Keratinocyte (primary cell): ENCODE measurements around the gene DMD. TPM values are rescaled to one million over a fixed set of nuclear protein-coding genes. Genes with fewer than 3 reads are reported as not detected.

Experiments used
- DNase-seq: peaks from one replicate; pipeline ENCODE4 v3.0.0-alpha.2; 2011; ENCODE audit warnings: low read depth, missing footprints, low spot score
- FAIRE-seq: peaks from 2 replicates; lab custom pipeline; 2011; peaks lifted over from hg19 to GRCh38; lab: Jason Lieb, UNC
- H2AFZ ChIP-seq: 2 replicates; pipeline ENCODE4 v1.6.0; 2012; ENCODE audit warnings: low read length, control low read depth, inconsistent platforms; ENCODE audit not compliant: control insufficient read depth
- H3K27ac ChIP-seq: 2 replicates; pipeline ENCODE4 v1.5.1; 2011; ENCODE audit warnings: low read length; ENCODE audit not compliant: control insufficient read depth, insufficient read depth
- H3K27me3 ChIP-seq: 3 replicates; pipeline ENCODE4 v1.6.0; 2011; ENCODE audit warnings: low read length; ENCODE audit not compliant: control insufficient read depth, insufficient read depth; ENCODE audit errors: extremely low read depth
- H3K36me3 ChIP-seq, 2 experiments: 2 replicates in 1 of 2; 3 replicates in 1 of 2; pipeline ENCODE4 v1.5.1; 2011; ENCODE audit warnings: low read length in 2 of 2, mild to moderate bottlenecking in 1 of 2; ENCODE audit not compliant: control insufficient read depth in 2 of 2, insufficient read depth in 2 of 2; ENCODE audit errors: extremely low read depth in 1 of 2
- H3K4me1 ChIP-seq: 3 replicates; pipeline ENCODE4 v1.5.1; 2011; ENCODE audit warnings: low read length; ENCODE audit not compliant: control insufficient read depth, insufficient read depth; ENCODE audit errors: extremely low read depth
- H3K4me2 ChIP-seq: 3 replicates; pipeline ENCODE4 v1.6.0; 2011; ENCODE audit warnings: low read depth, low read length; ENCODE audit not compliant: control insufficient read depth, insufficient read depth; ENCODE audit errors: extremely low read depth
- H3K4me3 ChIP-seq, 3 experiments: fragments of 200-600 bp in 1 of 3; sonication (generic) in 1 of 3; 2 replicates in 2 of 3; 3 replicates in 1 of 3; pipeline ENCODE4 v1.5.1; 2011 to 2016; ENCODE audit warnings: low read length in 3 of 3, mild to moderate bottlenecking in 3 of 3, control low read depth in 2 of 3, inconsistent platforms in 1 of 3, low read depth in 1 of 3, mixed read lengths in 1 of 3, mixed run types in 1 of 3, moderate library complexity in 1 of 3; ENCODE audit not compliant: control insufficient read depth in 2 of 3, insufficient read depth in 2 of 3; ENCODE audit errors: extremely low read depth in 1 of 3
- H3K79me2 ChIP-seq: 2 replicates; pipeline ENCODE4 v1.6.0; 2012; ENCODE audit warnings: low read length; ENCODE audit not compliant: control insufficient read depth, insufficient read depth
- H3K9ac ChIP-seq: 3 replicates; pipeline ENCODE4 v1.6.0; 2011; ENCODE audit warnings: low read length; ENCODE audit not compliant: control insufficient read depth, insufficient read depth; ENCODE audit errors: extremely low read depth
- H3K9me1 ChIP-seq: 3 replicates; pipeline ENCODE4 v1.6.0; 2011; ENCODE audit warnings: low read length; ENCODE audit not compliant: control insufficient read depth, insufficient read depth; ENCODE audit errors: extremely low read depth
- H3K9me3 ChIP-seq: 2 replicates; pipeline ENCODE4 v1.5.1; 2012; ENCODE audit warnings: low read depth, low read length; ENCODE audit not compliant: control insufficient read depth
- H4K20me1 ChIP-seq: 3 replicates; pipeline ENCODE4 v1.6.0; 2011; ENCODE audit warnings: low read length; ENCODE audit not compliant: control insufficient read depth, insufficient read depth; ENCODE audit errors: extremely low read depth
- EZH2 ChIP-seq: IDR thresholded peaks from one replicate; pipeline ENCODE4 v1.6.1; 2012; ENCODE audit warnings: inconsistent platforms, mild to moderate bottlenecking, low read length, moderate library complexity
- dilution Hi-C: fragments of 300-500 bp; cut with MboI; formaldehyde crosslinking; loops from one replicate; pipeline ENCODE4 v1.7.0; 2020; ENCODE audit warnings: low sequenced_read_pairs; ENCODE audit not compliant: extremely low pct_ligation_motif_present
- polyA plus RNA-seq, 5 experiments: library from polyadenylated mRNA; depleted of rRNA in 3 of 5; stranded (reverse) in 3 of 5; stranded (forward) in 1 of 5; unstranded in 1 of 5; fragments of >200 nt; gene quantifications; 1 replicate in 1 of 5; 2 replicates in 3 of 5; 3 replicates in 1 of 5; pipeline versions ENCODE4 v1.2.1 to v1.2.3, GENCODE V29; 2011 to 2012; ENCODE audit warnings: missing spikeins in 2 of 5, low read depth in 1 of 5, low replicate concordance in 1 of 5
- TF ChIP-seq, protein P1 (sequence below), 3 experiments: IDR thresholded peaks in 1 of 3; conservative IDR thresholded peaks in 1 of 3; optimal IDR thresholded peaks in 1 of 3; 2 replicates in 2 of 3; 3 replicates in 1 of 3; pipeline versions ENCODE3 to v1.5.1; 2011; ENCODE audit warnings: low read length in 3 of 3, mild to moderate bottlenecking in 3 of 3, moderate library complexity in 2 of 3, control low read depth in 1 of 3, inconsistent platforms in 1 of 3; ENCODE audit not compliant: insufficient read depth in 2 of 3; ENCODE audit errors: extremely low read depth in 1 of 3

DMD gene
- polyA plus RNA-seq, 1 donor (not counting 4 experiments of a cell fraction or from before 2014, with no cell fraction given): 8.9 TPM

- TF ChIP-seq EZH2: no peak
- TF ChIP-seq, protein P1, sequence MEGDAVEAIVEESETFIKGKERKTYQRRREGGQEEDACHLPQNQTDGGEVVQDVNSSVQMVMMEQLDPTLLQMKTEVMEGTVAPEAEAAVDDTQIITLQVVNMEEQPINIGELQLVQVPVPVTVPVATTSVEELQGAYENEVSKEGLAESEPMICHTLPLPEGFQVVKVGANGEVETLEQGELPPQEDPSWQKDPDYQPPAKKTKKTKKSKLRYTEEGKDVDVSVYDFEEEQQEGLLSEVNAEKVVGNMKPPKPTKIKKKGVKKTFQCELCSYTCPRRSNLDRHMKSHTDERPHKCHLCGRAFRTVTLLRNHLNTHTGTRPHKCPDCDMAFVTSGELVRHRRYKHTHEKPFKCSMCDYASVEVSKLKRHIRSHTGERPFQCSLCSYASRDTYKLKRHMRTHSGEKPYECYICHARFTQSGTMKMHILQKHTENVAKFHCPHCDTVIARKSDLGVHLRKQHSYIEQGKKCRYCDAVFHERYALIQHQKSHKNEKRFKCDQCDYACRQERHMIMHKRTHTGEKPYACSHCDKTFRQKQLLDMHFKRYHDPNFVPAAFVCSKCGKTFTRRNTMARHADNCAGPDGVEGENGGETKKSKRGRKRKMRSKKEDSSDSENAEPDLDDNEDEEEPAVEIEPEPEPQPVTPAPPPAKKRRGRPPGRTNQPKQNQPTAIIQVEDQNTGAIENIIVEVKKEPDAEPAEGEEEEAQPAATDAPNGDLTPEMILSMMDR (optimal IDR thresholded peaks at IDR 0.05 in 1 of 3, IDR thresholded peaks at IDR 0.05 in 1 of 3, conservative IDR thresholded peaks at IDR 0.05 in 1 of 3; ENCODE audit: extremely low read depth in 1 of 3, insufficient read depth in 2 of 3, low read length in 3 of 3): no peak
- no peaks in the 10 kb centered on the region for H4K20me1 ChIP-seq
- H3K4me3 ChIP-seq: no peak overlapping the region
- no peaks in the 10 kb centered on the region for H3K9me3 ChIP-seq
- H3K27ac ChIP-seq: no peak overlapping the region
- H3K4me2 ChIP-seq: peak overlapping the region; percentile 10
- dilution Hi-C loops: no loop called here
- DNase-seq (peak; percentile 5), FAIRE-seq (peak; percentile 13)
- no peaks in the 10 kb centered on the region for H3K27me3 ChIP-seq
- H3K79me2 ChIP-seq: no peaks in the 10 kb centered on the region
- H2AFZ ChIP-seq: peak overlapping the region; percentile 40
- no peak overlapping the region for H3K9ac ChIP-seq
- no peaks in the 10 kb centered on the region for H3K36me3 ChIP-seq
- H3K9me1 ChIP-seq: no peaks in the 10 kb centered on the region
- H3K4me1 ChIP-seq: peaks cover 4% of the 10 kb centered on the region
Measured at GRCh38 chrX:33160273-33160672, 51.1 kb downstream of the DMD start.

- H3K36me3 ChIP-seq: no peaks in the 10 kb centered on the region
- DNase-seq (no peak), FAIRE-seq (no peak)
- dilution Hi-C loops: no loop called here
- peaks cover 4% of the 10 kb centered on the region for H3K4me1 ChIP-seq
- H3K4me2 ChIP-seq: no peak overlapping the region
- no peaks in the 10 kb centered on the region for H3K27me3 ChIP-seq
- H2AFZ ChIP-seq: no peak overlapping the region
- TF ChIP-seq, protein P1 (optimal IDR thresholded peaks at IDR 0.05 in 1 of 3, IDR thresholded peaks at IDR 0.05 in 1 of 3, conservative IDR thresholded peaks at IDR 0.05 in 1 of 3; ENCODE audit: extremely low read depth in 1 of 3, insufficient read depth in 2 of 3, low read length in 3 of 3): no peak
- TF ChIP-seq EZH2: no peak
- no peaks in the 10 kb centered on the region for H3K9me3 ChIP-seq
- no peak overlapping the region for H3K4me3 ChIP-seq
- no peaks in the 10 kb centered on the region for H3K79me2 ChIP-seq
- H3K9me1 ChIP-seq: no peaks in the 10 kb centered on the region
- no peak overlapping the region for H3K27ac ChIP-seq
- no peaks in the 10 kb centered on the region for H4K20me1 ChIP-seq
- H3K9ac ChIP-seq: no peak overlapping the region
Measured at GRCh38 chrX:33156152-33156726, 55.1 kb downstream of the DMD start.
